Measurements from ENCODE around the gene MROH8.

Gene MROH8

DNA sequence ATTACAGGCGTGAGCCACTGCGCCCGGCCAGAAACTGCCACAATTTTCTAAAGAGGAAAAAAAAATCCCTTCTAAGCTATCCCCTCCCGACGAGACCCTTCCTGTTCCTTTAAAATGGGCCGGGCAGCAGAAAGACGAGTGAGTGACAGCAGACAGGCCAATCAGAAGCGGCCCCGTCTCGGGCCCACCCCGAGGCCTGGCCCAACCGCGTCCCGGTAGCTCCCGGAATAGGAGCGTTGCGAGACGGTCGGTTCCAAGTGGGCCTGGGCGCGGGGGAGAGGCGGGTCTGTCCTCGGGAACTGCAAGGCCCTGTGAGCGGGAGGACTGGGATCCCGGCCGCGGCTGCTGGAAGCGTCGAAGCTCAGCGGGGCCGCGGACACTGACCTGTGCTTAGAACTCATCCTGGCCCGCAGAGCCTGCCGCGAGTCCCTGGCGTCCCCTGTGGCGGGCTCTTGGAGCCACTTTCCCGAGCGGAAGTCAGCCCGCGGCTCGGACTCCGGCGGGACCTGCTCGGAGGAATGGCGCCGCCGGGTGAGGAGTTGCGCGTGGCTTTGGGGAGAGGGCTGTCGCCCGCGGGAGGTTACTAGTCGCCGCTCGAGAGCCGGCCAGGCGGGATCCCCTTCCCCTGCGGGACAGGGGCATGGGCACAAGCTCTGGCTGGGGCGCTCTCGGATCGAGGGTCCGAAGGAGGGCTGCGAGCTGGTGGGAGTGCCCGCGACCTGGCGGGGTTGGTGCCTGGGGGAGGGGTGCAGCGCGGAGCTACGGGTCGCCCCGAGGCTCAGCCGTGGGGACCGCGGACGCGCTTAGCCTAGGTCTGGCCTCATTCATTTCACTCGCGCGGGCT, at the start of gene MROH8, which contains the start of gene RPN2:
MROH8 (minus strand) TSS at position 710 of the 844 bp plus-strand sequence.
RPN2 (plus strand) TSS at position 492 of the 844 bp plus-strand sequence; CDS start at position 519, 27 bp downstream.
- peak; percentile 96 to 98 (median 97) for DNase-seq

- DNase-seq, result no peak
Measured at GRCh38 chr20:37228656-37229055, 49.3 kb upstream of the MROH8 start.

- DNase-seq, result no peak
Measured at GRCh38 chr20:37228082-37228481, 48.7 kb upstream of the MROH8 start.

GRCh38 chr20:37226889-37227288, 47.5 kb upstream of the MROH8 start:
- DNase-seq, result no peak

DNA sequence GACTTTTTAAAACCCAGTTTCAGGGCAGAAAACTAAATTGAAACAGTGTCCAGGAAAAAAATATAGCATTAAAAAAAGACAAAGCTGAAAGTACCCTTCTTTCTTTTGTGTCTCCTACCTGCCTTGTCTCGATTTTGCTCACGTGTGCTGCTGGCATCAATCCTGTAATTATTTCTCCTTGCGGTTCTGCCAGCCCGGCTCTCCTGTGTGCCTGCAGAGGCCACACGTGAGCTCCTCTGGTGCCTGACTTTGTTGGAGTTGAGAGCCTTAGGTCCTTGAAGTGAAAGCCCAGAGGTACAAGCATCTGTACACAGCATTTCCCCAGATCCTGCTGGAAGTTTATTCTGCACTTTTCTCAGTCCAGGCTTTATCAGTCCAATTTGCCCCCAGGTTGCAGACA, 45.8 kb upstream of the MROH8 start:
- DNase-seq, result no peak

- peak; percentile 89 to 95 (median 95) for DNase-seq
Measured at GRCh38 chr20:37223053-37223452, 43.7 kb upstream of the MROH8 start.

- DNase-seq, result no peak
Measured at GRCh38 chr20:37222086-37222485, 42.7 kb upstream of the MROH8 start.

GRCh38 chr20:37220731-37221130, 41.4 kb upstream of the MROH8 start:
- DNase-seq, result no peak

DNA sequence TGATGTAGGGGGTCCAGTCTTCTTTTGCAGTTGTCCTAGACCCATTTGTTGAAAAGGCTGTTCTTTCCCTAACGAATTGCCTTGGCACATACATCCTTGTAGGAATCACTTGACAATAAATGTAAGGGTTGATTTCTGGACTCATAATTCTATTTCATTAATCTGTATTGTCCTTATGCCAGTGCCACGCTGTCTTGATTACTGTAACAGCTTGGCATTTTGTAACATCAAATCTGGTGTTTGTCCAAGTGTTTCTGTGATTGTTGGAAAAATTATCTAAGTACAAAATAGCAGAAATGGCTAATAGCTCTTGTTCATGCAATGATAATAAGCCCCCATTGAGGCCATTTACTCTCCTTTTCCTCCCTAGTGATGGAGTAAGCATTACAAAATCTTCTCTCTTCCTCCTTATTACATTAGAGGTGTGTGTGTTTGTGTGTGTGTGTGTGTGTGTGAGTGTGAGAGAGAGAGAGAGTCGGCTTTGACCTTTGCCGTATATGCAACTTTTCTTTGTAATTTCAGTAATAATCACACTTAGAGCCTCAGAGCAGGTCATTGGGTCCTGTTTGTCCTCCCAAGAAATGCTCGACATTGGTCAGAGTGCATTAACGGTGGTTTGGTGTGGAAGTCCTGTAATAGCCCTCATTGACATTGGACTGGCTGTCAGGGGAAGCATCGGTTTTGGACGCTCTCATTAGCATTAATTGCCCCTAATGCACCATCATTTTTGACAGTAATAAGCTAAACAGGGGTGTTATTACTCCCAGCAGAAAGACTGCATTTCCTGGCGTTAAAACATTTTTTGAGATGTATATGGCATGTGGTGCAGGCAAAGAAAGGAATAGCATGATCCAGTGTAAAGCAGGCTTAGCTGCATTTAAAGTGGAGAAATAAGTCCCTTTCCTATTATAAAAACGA, 40.7 kb upstream of the MROH8 start:
- DNase-seq, result no peak

DNA sequence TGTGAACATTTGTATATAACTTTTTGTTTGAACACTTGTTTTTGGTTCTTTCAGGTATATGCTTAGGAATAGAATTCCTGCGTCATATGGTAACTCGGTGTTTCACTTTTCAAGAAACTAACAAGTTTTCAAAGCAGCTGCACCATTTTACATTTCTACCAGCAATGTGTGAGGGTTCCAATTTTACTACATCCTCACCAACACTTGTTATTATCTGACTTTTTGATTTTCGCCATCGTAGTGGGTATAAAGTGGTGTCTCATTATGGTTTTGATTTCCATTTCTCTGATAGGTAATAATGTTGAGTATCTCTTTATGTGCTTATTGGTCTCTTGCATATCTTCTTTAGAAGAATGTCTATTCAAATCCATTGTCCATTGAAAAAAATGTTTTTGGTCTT, 39.6 kb upstream of the MROH8 start:
- DNase-seq, result no peak

- DNase-seq, result peak; percentile 29 to 63 (median 56)
Measured at GRCh38 chr20:37218441-37218840, 39.1 kb upstream of the MROH8 start.

DNA sequence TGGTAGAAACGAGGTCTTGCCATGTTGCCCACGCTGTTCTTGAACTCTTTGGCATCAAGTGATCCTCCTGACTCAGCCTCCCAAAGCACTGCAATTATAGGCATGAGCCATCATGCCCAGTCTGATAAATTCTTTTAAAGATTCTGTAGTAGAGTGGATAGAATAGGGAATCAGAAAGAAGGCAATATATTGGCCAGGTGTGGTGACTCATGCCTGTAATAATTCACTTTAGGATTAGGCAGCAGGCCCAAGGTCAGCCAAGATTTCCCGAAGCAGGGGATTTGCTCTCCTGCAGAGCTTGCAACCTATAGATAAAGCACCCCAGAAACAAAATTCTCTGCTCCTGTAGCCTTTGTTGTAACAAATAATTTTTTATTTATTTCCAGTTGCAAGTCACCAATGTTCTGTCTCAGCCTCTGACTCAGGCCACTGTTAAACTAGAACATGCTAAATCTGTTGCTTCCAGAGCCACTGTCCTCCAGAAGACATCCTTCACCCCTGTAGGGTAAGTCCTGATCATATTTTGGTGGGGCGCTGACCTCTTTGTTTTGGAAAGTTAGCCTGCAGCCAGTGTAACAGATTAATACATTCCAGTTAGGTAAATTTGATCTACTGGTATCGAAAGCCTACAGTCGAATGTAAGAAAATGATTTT, 30.4 kb upstream of the MROH8 start:
- DNase-seq, result no peak

DNA sequence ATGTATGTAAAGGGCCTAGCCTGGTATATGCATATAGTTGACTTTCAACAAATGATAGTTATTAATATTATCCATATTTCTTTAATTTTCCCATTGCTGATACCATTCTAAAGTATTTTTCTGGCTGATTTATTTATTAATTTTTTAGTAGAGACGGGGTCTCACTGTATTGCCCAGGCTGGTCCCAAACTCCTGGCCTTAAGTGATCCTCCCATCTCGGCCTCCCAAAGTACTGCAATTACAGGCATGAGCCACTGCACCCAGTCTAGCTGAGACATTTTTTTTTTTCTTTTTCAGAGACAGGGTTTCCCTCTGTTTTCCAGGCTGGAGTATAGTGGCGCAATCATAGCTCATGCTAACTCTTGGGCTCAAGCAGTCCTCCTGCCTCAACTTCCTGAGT, 29.8 kb upstream of the MROH8 start:
- no peak for DNase-seq

DNA sequence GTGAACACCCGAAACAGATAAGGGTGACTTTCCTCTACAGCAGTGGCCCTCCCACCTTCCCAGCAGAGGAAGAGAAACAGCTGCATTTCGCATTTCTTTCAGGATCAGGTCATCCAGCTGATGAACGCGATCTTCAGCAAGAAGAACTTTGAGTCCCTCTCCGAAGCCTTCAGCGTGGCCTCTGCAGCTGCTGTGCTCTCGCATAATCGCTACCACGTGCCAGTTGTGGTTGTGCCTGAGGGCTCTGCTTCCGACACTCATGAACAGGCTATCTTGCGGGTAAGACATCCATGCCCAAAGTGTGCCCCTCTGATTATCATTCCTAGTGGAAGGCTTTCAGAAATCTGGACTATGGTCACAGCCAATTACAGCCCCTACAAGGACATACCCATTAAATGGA, 27.8 kb upstream of the MROH8 start:
- no peak for DNase-seq

DNA sequence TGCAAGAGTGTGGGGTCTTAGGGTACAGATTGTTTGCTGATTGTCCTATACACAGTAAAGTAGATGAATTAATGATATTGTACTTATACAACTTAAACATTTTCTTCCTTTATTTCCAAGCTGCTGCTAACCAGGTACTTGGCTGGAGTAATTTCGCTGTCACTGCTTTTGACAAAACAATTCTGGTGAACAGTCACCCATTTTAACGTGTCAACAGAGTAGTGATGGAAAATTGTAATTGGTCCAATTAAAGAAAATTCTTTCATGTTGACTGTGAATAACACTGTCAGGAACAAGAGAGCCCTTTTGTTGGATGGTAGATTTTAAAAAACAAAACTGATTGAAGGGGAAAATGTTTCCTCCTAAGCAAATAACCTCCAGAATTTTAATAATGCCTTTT, 26.4 kb upstream of the MROH8 start:
- no peak for DNase-seq

- DNase-seq, result no peak
Measured at GRCh38 chr20:37205130-37205529, 25.8 kb upstream of the MROH8 start.

GRCh38 chr20:37204056-37204455, 24.7 kb upstream of the MROH8 start:
- DNase-seq, result no peak

GRCh38 chr20:37202267-37202943, 23.1 kb upstream of the MROH8 start:
- DNase-seq, result peak; percentile 56 to 73 (median 73)

- no peak for DNase-seq
Measured at GRCh38 chr20:37201827-37202162, 22.4 kb upstream of the MROH8 start.

GRCh38 chr20:37200926-37201826, 21.8 kb upstream of the MROH8 start:
- DNase-seq, result no peak

DNA sequence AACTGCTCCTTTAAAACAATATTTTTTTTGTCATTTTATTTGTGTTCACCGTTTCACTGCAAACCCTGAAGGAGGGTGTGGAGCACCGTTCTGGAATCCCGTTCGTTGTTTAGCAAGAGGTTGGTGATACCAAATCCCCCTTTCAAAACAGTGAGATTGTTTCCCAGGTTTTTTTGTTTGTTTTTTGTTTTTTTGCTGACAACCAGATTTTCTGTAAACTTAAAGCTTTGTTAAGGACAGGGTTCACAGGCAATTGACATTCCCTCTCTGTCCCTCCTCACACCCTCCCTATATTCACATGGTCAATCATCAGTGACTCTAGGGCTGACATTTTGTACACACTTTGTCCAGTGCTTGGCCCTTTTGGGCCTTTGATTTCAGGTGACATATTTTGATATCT, 21.0 kb upstream of the MROH8 start:
- DNase-seq, result no peak

Measured in suppressor macrophage treated with lipopolysaccharide for 1 hour (primary cell).